NB4 (cell line): ENCODE measurements around the gene JAML.

Experiments
- DNase-seq: peaks from one replicate; pipeline ENCODE4 v3.0.0; 2010; ENCODE audit warnings: low read depth
- H3K4me3 ChIP-seq: one replicate; pipeline ENCODE4 v1.5.1; 2011; ENCODE audit warnings: mild to moderate bottlenecking, low read depth, low read length, moderate library complexity
- CTCF ChIP-seq: IDR thresholded peaks from one replicate; pipeline ENCODE4 v1.5.1; 2012; ENCODE audit warnings: low read depth, low read length
- MAX ChIP-seq: IDR thresholded peaks from 2 replicates; pipeline ENCODE4 v1.6.1; 2011; ENCODE audit warnings: low read depth, low read length
- MYC ChIP-seq: IDR thresholded peaks from 2 replicates; pipeline ENCODE4 v1.6.1; 2011; ENCODE audit warnings: low read depth, low read length
- POLR2A ChIP-seq: IDR thresholded peaks from 2 replicates; pipeline ENCODE4 v1.6.1; 2011; ENCODE audit warnings: mild to moderate bottlenecking; ENCODE audit not compliant: insufficient read length; ENCODE audit errors: extremely low read depth

The JAML gene

DNA sequence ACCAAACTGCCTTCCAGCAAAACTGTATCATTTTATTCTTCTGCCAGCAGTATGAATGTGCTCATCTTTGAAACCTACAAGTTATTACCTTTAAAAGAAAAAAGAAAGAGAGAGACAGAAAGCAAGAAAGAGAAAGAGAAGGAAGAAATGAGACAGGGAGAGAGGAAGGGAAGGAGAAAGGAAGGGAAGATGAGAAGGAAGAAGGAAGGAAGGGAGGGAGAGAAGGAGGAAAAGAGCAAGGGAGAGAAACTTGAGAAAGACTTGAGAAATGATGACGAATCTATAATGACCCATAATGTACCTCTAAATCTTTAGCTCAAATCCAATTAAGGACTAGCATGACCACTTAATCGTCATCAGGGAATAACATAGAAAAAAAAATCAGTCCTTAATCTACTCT is 11.4 kb upstream of the JAML start:
- TF ChIP-seq POLR2A, result no peak
- TF ChIP-seq CTCF, result no peak
- TF ChIP-seq MYC, result no peak
- no peak for TF ChIP-seq MAX
- H3K4me3 ChIP-seq, result no peak overlapping the region
- DNase-seq, result no peak

DNA sequence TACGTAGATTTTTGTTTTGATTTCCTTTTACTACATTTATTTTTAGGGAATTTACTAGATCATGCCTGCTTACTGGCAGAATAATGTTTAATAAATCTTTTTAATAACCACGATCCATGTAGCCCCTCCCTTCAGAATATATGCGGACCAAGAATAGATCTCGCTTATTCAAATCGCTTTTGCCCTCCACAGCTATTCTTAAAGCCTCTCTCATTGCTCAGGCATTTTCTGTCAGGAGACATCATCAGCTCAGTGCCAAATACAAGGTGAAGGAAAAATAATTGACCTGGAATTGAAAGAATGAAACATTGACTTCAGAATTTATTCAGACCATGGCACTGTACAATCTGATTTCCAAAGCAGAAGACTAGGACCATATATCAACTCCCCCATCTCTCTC is 10.0 kb upstream of the JAML start:
- H3K4me3 ChIP-seq, result no peak overlapping the region
- no peak for DNase-seq
- no peak for TF ChIP-seq POLR2A
- TF ChIP-seq MYC, result no peak
- TF ChIP-seq CTCF, result no peak
- no peak for TF ChIP-seq MAX

DNA sequence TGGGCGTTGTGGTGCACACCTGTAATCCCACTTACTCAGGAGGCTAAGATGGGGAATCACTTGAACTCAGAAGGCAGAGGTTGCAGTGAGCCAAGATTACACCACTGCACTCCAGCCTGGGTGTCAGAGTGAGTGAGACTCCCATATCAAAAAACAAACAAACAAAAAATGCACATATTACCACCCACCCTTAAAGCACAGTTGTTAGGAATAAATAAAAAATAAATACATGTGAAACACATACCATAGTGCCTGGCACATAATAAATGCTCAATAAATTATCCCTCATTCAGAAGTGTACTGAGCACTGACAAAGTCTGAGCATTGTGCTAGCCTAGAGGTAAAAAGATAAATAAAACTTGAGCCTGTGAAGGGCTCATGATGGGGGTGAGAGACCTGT is 9.0 kb upstream of the JAML start:
- TF ChIP-seq MAX (no peak), CTCF (no peak), POLR2A (no peak), MYC (no peak)
- no peak overlapping the region for H3K4me3 ChIP-seq
- no peak for DNase-seq

GRCh38 chr11:118233377-118233776 is 8.6 kb upstream of the JAML start:
- TF ChIP-seq POLR2A (no peak), MYC (no peak), CTCF (no peak), MAX (no peak)
- DNase-seq, result no peak
- no peak overlapping the region for H3K4me3 ChIP-seq

DNA sequence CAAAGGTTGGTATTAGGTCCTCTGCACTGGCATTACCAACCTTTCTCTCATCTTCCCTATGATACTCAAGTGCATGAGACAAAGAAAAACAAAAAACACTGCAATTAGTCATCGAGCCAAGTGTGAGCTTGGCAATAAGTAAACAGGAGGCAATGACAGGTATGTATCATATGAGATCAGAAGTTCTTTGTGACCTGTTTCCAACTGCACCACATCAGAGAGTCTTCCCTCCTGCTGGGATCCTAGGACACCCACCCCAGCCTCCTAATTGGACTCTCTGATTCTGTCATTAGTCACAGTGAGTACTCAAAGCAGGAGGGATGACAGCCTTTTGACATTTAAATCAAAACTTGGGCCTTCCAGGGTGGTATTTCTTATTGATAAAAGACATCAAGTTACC is 7.8 kb upstream of the JAML start:
- no peak overlapping the region for H3K4me3 ChIP-seq
- no peak for DNase-seq
- TF ChIP-seq MAX, result no peak
- no peak for TF ChIP-seq MYC
- no peak for TF ChIP-seq CTCF
- TF ChIP-seq POLR2A, result no peak

- TF ChIP-seq POLR2A, result no peak
- TF ChIP-seq MAX, result no peak
- TF ChIP-seq MYC, result no peak
- TF ChIP-seq CTCF, result no peak
- no peak overlapping the region for H3K4me3 ChIP-seq
- DNase-seq, result no peak
Observed at GRCh38 chr11:118231461-118231860, 6.7 kb upstream of the JAML start.
